HepG2 (cell line): Measurements from ENCODE around the gene SLC38A3. TPM values are rescaled to one million over a fixed set of nuclear protein-coding genes. Genes with fewer than 3 reads are reported as not detected.

Experiments
- DZIP1 ChIP-seq: sonication (generic); formaldehyde crosslinking; IDR thresholded peaks from 2 replicates; pipeline ENCODE4 v1.5.0; 2020; ENCODE audit warnings: mild to moderate bottlenecking, missing genetic modification reagents
- NFE2L2 ChIP-seq: fragments of 150-350 bp; IDR thresholded peaks from 2 replicates; pipeline ENCODE4 v1.6.1; 2014; ENCODE audit warnings: low read length
- SALL1 ChIP-seq: sonication (generic); formaldehyde crosslinking; IDR thresholded peaks from 2 replicates; pipeline ENCODE4 v1.8.0; 2022; ENCODE audit warnings: mild to moderate bottlenecking, missing genetic modification reagents
- ZBTB4 ChIP-seq: sonication (generic); formaldehyde crosslinking; IDR thresholded peaks from 2 replicates; pipeline ENCODE4 v1.4.0; 2020; ENCODE audit warnings: missing genetic modification reagents, mild to moderate bottlenecking, borderline replicate concordance
- ZNF260 ChIP-seq: sonication (generic); formaldehyde crosslinking; IDR thresholded peaks from 2 replicates; pipeline ENCODE4 v1.4.0; 2020; ENCODE audit warnings: missing genetic modification reagents, low read depth, mild to moderate bottlenecking, borderline replicate concordance
- ZNF558 ChIP-seq: sonication (generic); formaldehyde crosslinking; IDR thresholded peaks from 2 replicates; pipeline ENCODE4 v1.9.0; 2022; ENCODE audit warnings: mild to moderate bottlenecking, missing genetic modification reagents, borderline replicate concordance
- ZNF615 ChIP-seq: sonication (generic); formaldehyde crosslinking; IDR thresholded peaks from 2 replicates; pipeline ENCODE4 v1.5.0; 2020; ENCODE audit warnings: mild to moderate bottlenecking, missing genetic modification reagents, borderline replicate concordance
- ZNF768 ChIP-seq: sonication (generic); formaldehyde crosslinking; IDR thresholded peaks from 2 replicates; pipeline ENCODE4 v1.4.0; 2020; ENCODE audit warnings: missing genetic modification reagents
- polyA plus RNA-seq, 8 experiments: library from polyadenylated mRNA; depleted of rRNA in 3 of 8; stranded (reverse) in 7 of 8; unstranded in 1 of 8; fragments of >200 nt; fragmentation: Illumina TruSeq in 4 of 8; extraction: Trizol in 4 of 8; gene quantifications; 2 replicates each; pipeline versions ENCODE4 v1.2.1 to v1.2.3, GENCODE V29; 2011 to 2016; ENCODE audit warnings: low read depth in 4 of 8, missing spikeins in 1 of 8, mixed read lengths in 1 of 8; ENCODE audit not compliant: insufficient read depth in 1 of 8
- total RNA-seq, 5 experiments: library from RNA; depleted of rRNA; stranded (reverse); fragments of >200 nt; fragmentation: Illumina TruSeq; extraction: Trizol; gene quantifications; 2 replicates each; pipeline ENCODE4 v1.2.3, GENCODE V29; 2016; ENCODE audit warnings: low read depth in 1 of 5
- TF ChIP-seq, protein P1 (sequence below): IDR thresholded peaks from 2 replicates; pipeline ENCODE4 v1.6.1; 2012; ENCODE audit warnings: low read length, improper control_type of control experiment

The SLC38A3 gene
- total and polyA plus RNA-seq, 2 of the 13 experiments (the other 11 are each of a cell fraction or from before 2014, with no cell fraction given): 29.8 to 164 TPM

GRCh38 chr3:50155491-50155878 lies 49.6 kb upstream of the SLC38A3 start (continued):
- TF ChIP-seq DZIP1 (CRISPR knock-in tag): 0 out of 2 replicates have a peak, but pooled peaks have one; percentile 24
- TF ChIP-seq ZNF768: peak; percentile 15; the same call in 1 of the 2 replicates
- peak; percentile 25; the same call in 1 of the 2 replicates for TF ChIP-seq SALL1 (CRISPR knock-in tag)
- no peak for TF ChIP-seq ZBTB4
- no peak for TF ChIP-seq NFE2L2
- no peak for TF ChIP-seq ZNF558
- TF ChIP-seq ZNF615 (CRISPR knock-in tag): no peak
- TF ChIP-seq, protein P1, sequence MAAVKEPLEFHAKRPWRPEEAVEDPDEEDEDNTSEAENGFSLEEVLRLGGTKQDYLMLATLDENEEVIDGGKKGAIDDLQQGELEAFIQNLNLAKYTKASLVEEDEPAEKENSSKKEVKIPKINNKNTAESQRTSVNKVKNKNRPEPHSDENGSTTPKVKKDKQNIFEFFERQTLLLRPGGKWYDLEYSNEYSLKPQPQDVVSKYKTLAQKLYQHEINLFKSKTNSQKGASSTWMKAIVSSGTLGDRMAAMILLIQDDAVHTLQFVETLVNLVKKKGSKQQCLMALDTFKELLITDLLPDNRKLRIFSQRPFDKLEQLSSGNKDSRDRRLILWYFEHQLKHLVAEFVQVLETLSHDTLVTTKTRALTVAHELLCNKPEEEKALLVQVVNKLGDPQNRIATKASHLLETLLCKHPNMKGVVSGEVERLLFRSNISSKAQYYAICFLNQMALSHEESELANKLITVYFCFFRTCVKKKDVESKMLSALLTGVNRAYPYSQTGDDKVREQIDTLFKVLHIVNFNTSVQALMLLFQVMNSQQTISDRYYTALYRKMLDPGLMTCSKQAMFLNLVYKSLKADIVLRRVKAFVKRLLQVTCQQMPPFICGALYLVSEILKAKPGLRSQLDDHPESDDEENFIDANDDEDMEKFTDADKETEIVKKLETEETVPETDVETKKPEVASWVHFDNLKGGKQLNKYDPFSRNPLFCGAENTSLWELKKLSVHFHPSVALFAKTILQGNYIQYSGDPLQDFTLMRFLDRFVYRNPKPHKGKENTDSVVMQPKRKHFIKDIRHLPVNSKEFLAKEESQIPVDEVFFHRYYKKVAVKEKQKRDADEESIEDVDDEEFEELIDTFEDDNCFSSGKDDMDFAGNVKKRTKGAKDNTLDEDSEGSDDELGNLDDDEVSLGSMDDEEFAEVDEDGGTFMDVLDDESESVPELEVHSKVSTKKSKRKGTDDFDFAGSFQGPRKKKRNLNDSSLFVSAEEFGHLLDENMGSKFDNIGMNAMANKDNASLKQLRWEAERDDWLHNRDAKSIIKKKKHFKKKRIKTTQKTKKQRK: no peak
- no peak for TF ChIP-seq ZNF260 (CRISPR knock-in tag)
